M059J (cell line): ENCODE results near the gene NDUFB10. TPM values are rescaled to one million over a fixed set of nuclear protein-coding genes. Genes with fewer than 3 reads are reported as not detected.
A peak's percentile ranks its signal among the peaks of the same experiment; 100 is the strongest.

Experiments used
- DNase-seq: peaks from one replicate; pipeline ENCODE4 v3.0.0-alpha.2; 2012; ENCODE audit warnings: low read depth
- total RNA-seq: library from RNA; depleted of rRNA; stranded (reverse); fragments of >200 nt; shearing (Covaris generic); gene quantifications from 2 replicates; pipeline ENCODE4 v1.2.3, GENCODE V29; 2014

The NDUFB10 gene
- total RNA-seq, 1 experiment from 2014 or later = 287 TPM

DNA sequence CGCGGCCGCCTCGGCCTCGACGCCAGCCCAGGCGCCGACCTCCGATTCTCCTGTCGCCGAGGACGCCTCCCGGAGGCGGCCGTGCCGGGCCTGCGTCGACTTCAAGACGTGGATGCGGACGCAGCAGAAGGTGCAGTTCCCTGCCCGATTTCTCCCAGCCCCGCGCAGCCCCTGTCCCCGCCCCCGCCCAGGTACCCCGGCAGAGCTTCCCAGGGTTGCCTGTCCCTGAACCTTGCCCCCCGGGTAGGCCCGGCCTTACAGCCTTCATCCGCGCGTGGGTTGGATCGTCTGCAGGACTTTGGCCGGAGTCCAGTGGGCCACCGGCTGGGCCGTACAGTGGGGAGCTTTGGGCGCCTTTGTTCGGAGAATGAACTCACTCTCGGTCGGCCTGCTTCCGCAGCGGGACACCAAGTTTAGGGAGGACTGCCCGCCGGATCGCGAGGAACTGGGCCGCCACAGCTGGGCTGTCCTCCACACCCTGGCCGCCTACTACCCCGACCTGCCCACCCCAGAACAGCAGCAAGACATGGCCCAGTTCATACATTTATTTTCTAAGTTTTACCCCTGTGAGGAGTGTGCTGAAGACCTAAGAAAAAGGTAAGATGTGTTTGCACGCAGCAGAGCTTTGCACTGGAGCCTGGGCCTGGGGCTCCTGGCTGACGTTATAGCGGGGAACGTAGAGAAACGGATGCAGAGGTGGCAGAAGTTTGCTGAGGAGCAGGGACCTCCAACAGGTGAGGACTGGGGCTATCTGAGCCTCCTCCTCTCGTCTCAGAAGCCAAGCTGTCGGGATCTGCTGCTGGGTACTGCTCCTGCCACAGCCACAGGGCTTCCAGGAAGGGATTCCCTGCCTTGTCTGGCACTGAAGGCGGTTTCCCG, 25.2 kb downstream of the NDUFB10 start:
- DNase-seq = peak; percentile 35

DNA sequence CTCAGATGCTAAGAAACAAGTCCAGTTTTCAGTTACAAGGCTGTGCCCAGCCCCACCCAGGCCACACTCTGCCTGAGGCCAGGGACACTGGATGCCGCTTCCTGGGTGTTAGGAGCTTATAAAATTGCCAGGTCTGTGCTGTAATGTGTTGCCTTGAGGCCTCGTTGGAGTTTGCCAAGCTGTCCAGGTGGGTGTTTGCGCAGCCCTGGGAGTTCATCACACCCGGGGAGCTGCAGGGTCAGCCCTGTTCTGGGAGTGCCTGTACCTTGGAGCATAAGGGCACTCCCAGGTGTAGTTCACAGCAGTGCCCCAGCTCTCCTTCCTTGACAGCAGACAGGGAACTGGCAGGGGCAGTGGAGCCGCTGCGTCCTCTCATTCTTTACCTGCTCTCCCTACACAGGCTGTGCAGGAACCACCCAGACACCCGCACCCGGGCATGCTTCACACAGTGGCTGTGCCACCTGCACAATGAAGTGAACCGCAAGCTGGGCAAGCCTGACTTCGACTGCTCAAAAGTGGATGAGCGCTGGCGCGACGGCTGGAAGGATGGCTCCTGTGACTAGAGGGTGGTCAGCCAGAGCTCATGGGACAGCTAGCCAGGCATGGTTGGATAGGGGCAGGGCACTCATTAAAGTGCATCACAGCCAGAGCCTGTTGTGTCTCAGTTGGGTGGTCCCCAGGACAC, 26.3 kb downstream of the NDUFB10 start:
- no peak for DNase-seq

DNA sequence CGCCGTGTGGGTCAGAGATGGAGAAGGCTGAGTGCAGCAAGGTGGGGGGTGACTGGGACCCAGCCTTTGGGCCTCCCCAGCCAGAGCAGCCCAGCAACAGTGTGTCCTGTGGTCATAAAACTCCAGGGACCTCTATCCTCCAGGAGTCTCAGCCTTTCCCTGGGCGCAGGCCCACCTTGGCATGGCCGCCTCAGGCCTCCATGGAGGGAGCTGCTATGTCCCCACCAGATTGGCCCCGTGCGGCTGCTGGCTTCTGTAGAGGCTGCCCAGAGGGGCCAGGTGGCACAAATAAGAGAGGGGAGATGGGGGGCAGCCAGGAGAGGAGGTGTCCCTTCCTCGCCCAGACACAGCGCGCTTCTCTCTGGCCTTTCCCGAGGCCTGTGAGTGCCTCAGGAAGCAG, 27.9 kb downstream of the NDUFB10 start:
- DNase-seq = no peak

DNA sequence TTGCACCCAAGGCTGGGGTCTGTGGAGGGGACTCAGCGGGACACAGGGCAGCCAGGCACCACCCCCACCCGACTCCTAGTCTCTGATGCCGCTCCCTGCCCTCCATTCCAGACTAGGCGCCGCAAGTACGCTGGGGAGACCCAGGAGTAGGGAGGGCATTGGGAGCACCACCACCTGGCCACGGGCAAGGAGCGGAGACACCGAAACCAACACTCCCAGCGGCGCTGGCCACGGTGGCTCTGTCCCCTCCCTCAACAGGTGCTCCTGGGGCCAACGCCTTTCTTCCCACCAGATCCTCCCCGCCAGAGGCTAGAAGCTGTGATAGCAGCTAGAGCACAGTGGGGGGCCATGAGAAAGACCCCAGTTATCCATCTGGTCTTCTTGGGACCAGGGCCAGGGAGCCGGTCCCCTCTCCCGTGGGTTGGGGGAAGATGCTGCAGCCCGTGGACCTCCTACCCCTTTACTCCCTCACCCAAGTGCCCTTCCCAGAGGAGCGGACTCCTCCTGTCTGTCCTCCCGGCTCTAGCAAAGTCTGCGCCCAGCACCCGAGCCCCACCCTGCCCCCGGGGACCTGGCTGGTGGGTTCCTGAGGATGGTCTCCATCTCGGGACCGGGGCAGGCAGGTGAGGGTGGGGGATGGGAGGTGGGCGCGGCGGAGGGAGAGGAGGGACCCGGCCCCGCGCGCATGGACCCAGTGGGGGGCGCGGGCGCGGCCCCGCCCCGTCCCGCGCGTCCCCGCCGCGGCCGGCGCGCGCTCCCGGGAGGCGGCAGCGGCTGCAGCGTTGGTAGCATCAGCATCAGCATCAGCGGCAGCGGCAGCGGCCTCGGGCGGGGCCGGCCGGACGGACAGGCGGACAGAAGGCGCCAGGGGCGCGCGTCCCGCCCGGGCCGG, 30.1 kb downstream of the NDUFB10 start, which contains the start of gene SYNGR3:
SYNGR3 (plus strand) TSS at position 762 of the 892 bp plus-strand sequence. CDS start 133 bp downstream, outside the sequence.
- DNase-seq = no peak

DNA sequence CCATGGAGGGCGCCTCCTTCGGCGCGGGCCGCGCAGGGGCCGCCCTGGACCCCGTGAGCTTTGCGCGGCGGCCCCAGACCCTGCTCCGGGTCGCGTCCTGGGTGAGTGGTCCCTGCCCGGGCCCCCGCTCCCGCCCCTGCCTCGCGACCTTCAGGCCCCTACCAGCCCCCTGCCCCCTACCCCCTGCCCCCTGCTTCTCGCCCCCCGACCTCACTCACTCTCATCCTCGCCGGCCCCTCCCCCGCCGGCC, 30.7 kb downstream of the NDUFB10 start:
- no peak for DNase-seq

DNA sequence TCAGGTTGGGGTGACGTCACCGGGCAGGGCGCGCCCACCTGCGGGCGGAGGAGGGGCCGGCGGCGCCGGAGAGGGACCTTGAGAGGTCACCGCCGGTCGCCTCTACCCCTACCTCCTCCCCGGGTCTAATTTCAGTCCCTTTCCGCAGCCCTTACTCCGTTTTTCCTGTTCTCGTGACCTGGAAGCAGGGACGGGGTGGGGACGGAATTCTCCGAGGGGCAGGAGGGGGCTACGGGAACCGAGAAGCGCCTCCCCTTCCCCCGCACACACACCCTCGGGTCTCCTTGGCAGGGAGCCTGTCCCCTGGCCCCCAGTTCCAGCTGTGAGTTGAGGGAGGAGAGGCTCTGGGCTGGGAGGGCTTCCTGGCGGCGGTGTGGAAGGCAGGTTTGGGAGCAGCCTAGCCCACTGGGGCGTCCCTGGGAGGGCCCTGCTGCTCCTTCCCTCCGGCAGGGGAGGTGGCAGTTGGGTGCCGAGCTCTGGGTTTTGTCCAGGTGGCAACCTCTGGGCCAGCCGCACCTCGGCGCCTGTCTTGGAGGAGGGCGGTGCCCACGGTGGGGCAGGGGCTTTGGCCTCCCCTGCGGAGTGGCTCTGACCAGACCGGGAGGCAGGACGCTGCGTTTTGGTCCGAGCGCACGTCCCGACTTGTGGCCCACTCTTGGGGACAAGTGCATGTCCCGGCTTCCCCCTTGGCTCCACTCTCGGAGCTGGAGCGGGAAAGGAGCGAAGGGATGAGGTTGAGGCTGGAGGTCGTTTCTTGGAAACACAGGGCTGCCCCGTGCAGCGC, 31.2 kb downstream of the NDUFB10 start:
- DNase-seq = no peak

DNA sequence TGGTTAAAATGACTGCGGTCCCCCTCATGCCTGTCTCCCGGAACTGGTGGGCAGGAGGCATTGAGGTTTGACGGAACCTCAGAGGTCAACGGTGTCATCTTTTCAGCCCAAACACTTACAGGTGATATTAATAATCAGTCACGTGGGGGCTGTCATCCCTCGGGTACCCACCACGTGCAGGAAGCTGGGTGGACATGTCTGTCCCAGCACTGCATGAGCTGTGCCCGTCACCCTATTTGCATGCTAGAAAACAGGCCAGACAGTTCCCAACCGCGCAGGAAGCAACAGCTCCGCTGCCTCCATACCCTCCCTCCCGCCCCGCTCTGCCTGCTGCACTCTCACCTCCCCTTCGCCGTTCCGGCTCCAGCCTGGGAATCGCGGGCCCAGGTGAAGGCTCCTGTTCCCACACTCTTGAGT, 31.8 kb downstream of the NDUFB10 start:
- DNase-seq = no peak

DNA sequence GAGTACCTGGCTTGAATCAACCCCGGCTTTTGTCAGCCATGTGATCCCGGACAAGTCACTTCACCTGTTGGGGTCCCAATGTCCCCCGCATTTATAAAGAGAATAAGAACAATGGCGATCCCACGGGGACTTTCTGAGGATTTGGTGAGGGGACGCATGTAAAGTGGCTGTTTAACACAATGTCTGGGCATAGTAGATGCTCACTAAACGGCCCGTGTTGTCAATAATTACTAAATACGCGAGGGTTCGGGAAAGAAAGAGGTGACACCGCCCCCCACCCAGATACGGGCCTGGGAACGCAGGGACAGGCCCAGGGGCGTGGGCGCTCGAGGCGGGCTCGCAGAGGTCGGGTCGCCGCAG, 32.2 kb downstream of the NDUFB10 start:
- no peak for DNase-seq

DNA sequence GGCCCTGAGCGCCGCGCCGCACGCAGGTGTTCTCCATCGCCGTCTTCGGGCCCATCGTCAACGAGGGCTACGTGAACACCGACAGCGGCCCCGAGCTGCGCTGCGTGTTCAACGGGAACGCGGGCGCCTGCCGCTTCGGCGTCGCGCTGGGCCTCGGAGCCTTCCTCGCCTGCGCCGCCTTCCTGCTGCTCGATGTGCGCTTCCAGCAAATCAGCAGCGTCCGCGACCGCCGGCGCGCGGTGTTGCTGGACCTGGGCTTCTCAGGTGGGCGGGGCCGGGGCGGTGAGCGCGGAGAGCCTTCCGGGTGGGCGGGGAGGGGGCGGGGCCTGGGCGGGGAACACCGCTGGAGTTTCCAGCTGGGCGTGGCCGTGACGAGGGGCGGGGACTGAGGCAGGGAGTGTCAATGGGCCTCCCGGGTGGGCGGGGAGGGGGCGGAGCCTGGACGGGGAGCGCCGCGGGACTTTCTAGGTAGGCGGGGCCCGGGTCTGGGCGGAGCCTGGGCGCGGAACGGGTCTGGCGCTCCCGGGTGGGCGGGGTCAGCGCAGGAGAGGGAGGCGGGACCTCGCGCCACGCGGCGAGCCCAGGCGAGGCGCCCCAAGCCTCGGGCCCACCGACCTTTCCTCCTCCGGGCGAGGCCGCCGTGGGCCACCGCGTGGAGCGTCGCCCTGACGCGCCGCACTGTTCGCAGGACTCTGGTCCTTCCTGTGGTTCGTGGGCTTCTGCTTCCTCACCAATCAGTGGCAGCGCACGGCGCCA, 32.8 kb downstream of the NDUFB10 start:
- DNase-seq = peak; percentile 50

DNA sequence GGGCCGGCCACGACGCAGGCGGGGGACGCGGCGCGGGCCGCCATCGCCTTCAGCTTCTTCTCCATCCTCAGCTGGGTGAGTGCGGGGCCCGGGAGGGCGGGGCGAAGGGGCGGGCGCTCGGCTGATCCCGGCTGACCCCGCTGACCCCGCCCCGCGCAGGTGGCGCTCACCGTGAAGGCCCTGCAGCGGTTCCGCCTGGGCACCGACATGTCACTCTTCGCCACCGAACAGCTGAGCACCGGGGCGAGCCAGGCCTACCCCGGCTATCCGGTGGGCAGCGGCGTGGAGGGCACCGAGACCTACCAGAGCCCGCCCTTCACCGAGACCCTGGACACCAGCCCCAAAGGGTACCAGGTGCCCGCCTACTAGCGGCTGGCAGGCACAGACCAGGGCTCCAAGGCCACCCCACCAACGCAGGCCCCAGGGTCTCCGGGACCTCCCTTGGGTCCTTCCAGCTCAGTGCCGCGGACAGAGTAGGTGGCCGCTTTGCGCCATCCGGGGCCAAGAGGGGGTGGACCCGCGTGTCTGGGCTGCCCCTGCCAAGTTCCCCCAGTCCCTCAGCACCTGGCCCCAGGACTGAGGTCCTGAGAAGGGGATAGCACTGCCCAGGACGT, 33.5 kb downstream of the NDUFB10 start:
- DNase-seq = no peak

DNA sequence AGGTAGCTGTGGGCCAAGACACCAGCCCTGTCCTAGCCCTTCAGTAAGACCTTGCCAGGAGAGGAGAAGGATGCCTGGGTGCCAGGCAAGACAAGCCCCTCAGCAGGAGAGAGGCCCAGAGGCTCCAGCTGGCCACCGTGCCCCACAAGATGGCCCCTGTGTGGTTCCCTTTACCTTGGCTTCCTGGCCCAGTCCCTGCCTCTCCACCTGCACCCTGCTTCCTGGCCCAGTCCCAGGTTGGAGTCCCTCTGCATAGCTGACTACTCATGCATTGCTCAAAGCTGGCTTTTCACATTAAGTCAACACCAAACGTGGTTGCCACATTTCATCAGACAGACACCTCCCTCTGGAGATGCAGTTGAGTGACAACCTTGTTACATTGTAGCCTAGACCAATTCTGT, 34.4 kb downstream of the NDUFB10 start:
- DNase-seq = peak; percentile 52

DNA sequence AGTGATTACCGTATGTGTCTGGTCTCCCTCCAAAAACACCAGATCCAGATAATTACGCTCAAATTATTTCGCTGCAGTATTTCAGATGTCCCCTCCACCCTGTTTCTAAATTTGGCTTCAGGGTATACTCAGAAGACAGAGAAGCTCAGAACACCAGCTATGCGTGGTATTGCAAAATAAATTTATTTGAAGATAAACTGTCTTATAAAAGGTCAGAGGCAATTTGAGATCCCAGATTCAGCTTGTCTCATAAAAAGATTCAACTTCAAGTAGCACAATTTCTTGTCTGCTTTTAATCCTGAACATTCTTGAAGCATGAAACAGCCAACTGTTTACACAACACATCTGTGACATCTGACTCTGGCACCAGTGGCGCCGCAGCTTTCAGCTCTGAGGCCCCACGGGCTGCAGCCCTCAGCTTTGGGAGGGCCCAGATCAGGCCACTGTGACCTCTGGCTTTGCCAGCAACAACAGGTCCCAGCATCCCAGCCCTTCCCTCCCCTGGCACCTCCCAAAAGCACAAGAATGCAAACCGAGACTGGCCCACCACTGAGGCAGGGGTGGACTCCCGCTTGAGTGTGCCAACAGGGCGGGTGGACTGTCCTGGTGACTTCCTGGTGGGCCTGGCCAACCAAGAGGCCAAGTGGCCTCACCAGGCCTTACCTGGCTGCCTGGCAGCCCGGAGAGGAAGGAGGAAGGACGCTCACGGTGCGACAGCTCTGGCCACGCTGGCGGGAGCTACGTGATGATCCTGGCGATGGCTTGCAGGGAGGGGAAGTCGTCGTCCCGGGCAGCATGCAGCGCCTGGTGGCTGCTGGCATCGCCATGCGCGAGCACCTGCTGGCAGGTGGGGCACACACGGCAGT, 38.4 kb downstream of the NDUFB10 start:
- peak; percentile 74 for DNase-seq

DNA sequence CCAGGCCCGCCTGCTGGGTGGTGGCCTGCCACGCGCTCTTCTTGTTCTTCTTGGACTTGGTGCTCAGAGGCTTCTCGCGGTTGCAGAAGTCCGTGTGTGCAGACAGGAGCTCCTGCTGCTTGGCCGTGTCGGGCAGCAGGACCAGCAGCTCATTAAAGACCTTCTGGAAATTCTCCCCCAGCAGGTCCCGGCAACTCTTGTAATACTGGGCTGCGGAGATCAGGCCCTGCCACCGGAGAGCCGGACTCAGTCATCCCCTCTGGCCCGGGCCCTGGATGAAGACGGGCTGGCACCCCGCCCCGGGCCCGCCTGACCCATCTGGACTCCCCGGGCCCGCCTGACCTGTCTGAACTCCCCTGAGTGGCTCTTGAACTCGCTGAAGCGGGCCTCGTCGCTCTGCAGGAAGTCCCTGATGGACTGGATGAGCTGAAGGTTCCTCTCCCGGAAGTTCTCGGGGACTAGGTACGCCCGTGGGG, 39.1 kb downstream of the NDUFB10 start:
- no peak for DNase-seq

DNA sequence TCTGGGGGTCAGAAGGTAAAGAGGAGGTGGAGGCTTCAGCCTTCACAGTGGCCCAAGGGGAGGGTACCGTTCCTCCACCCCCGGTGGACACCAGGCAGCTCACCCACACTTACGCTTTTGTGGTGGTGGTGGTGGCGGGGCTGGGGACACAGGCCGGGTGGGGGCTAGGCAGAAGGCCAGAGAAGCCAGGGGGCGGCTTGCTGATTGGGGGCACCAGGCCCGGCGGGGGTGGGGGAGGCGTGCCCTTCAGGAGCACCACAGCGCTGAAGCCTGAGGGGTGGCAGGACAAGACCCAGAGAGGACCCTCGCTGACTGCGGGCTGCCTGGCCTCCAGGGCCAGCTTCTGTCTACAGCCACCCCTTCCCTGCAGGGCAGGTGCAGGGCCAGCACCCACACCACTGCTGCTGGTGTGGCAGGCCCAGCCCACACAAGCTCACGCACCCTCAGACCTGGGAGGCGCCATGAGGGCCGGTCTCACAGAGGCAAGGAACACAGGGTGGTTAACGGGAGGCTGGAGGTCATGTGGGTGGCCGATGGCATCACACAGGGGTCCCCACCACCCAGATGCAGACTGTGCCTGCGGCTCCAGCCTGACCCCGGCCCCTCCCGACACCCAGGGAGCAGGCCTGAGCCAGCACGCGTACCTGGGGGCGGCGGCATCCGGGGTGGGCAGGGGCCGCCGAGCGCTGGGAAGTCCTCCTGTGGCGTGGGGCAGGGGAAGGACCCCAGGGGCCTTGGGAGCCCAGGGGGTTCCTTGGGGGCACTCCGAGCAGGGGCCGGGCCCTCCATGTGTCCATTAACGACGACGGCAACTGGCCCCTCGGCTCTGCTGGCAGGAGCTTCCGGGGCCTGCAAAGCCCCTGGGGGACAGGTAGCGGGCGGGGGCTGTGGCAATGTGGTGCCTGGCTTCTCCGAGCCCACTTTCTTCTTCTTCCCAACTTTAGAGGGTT, 39.8 kb downstream of the NDUFB10 start:
- no peak for DNase-seq

DNA sequence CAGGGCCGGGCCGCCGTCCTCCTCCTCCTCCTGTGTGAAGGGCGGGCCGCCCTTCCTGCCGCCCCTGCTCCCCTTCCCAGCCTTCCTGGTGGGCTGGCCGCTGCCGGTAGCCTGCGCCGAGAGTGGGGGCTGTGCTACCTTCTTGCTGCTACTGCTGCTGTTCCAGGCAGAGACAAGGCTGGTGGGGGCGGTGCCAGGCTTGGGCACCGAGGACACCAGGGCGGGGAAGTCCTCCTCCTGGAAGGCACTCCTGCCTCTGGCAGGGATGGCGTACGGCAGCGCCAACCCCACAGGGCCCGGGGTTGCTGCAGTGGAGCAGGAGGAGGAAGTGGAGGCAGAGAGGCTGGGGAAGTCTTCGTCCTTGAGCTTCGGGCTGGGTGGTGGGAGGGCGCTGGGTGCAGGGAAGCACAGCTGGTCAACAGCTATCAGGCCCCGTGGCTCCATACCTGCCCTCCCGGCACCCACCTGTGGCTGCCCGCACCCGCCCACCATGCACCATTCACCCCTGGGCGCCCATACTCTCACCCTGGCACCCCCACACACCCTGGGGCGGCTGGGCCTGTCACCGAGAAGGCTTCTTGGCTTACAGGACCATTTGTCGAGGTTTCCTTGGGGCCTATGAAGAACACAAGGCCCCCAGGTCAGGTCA, 40.7 kb downstream of the NDUFB10 start:
- DNase-seq = no peak

DNA sequence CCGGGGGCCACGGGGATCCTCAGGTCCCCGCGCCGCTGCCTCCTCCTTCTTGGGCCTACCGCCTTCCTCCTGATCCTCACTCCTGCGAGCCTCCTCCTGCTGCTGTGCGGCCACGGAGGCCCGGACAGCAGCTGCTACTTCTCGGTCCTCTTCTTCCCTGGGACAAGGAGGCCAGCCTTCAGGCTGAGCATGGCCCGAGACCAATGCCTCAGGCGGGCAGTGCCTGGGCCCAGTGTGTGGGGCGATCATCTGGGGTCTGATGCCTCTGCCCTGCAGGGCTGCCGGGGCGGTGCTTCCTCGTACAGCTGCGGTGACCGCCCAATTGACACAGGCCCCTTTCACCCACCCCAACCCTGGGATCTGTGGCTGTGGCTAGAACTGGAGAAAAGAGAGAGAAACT, 41.7 kb downstream of the NDUFB10 start:
- no peak for DNase-seq
